ENCODE results near the gene MTHFSD. TPM values are rescaled to one million over a fixed set of nuclear protein-coding genes. Genes with fewer than 3 reads are reported as not detected.

The MTHFSD gene
- total RNA-seq, 2 experiments from 2014 or later, result 19.3 to 22.3 TPM

DNA sequence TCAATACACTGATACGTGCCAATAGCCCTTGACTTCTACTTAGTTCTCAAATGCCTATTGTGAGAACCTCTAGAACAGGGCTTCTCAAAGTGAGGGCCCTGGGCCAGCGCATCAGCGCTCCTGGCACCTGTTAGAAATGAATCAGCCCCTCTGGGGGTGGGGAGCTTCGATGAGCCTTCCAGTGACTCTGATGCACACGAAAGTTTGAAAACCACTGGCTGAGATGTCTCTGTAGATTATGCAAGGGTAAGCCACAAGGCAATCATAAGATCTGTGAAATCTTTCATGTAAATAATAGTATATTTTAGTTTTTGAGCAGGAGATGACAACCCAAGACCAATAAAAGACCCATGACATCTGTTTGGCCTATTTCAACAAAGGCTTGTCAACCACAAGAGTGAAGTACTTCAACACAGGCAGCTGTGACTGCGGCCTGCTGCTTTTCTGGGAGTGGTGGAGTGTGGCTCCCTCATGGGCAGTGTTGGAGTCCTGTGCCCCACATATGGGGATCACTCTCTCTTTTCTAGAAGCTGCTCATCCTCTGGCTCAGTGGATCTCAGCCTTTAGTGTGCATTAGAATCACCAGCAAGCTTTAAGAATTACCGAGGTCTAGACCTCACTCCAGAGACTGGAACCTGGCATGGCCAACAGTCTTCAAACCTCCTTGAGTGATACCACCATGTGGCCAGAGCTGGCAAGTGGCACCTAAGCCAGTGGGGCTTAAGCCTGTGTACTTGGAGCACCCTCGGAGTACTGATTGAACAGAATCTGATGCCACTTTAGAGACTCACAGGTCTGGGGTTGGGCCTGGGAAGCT is 5.8 kb downstream of the MTHFSD start:
- peaks cover 12% of the 10 kb centered on the region for H3K4me1 Mint-ChIP-seq (ENCODE audit: low read depth)
- peaks cover 29% of the 10 kb centered on the region for H3K36me3 Mint-ChIP-seq (ENCODE audit: low read depth)
- H3K4me3 Mint-ChIP-seq, result no peak overlapping the region
- intact Hi-C loops (cut with micrococcal nuclease), result no loop called here
- POLR2A ChIA-PET, result no interaction called here
- CTCF ChIA-PET, result interaction anchor here (0.6 kb wide), 1 partner anchor 15 kb away, joined by 3 read pairs; no protein-coding TSS in a partner anchor
- DNase-seq (peak; percentile 37), ATAC-seq (peak; percentile 77)
- H3K9me3 Mint-ChIP-seq, result no peaks in the 10 kb centered on the region
- TF ChIP-seq, protein P1, sequence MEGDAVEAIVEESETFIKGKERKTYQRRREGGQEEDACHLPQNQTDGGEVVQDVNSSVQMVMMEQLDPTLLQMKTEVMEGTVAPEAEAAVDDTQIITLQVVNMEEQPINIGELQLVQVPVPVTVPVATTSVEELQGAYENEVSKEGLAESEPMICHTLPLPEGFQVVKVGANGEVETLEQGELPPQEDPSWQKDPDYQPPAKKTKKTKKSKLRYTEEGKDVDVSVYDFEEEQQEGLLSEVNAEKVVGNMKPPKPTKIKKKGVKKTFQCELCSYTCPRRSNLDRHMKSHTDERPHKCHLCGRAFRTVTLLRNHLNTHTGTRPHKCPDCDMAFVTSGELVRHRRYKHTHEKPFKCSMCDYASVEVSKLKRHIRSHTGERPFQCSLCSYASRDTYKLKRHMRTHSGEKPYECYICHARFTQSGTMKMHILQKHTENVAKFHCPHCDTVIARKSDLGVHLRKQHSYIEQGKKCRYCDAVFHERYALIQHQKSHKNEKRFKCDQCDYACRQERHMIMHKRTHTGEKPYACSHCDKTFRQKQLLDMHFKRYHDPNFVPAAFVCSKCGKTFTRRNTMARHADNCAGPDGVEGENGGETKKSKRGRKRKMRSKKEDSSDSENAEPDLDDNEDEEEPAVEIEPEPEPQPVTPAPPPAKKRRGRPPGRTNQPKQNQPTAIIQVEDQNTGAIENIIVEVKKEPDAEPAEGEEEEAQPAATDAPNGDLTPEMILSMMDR (IDR thresholded peaks at IDR 0.05), result no peak
- H3K27ac Mint-ChIP-seq, result no peak overlapping the region
- H3K27me3 Mint-ChIP-seq, result no peaks in the 10 kb centered on the region

DNA sequence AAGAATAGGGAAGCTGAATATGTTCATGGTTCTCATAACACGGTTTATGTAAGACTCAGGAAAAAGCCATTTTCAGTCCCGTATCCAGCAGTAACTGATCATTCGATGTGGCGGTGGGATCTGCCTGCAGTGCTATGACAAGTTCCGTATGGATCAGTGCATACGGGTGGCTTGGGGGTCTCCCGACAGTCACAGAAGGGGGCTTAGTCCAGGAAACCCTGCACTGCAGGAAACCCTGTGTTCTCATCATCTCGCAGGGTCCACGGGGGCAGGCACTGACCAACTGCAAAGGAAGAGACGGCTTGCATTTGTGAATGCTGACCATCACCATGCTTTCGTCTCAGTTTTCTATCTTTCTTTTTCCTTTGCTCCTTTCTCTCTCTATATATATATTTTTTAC is 7.7 kb downstream of the MTHFSD start:
- peaks cover 21% of the 10 kb centered on the region for H3K36me3 Mint-ChIP-seq (ENCODE audit: low read depth)
- ATAC-seq (no peak), DNase-seq (no peak)
- no peaks in the 10 kb centered on the region for H3K27me3 Mint-ChIP-seq
- intact Hi-C loops (cut with micrococcal nuclease), result no loop called here
- ChIA-PET CTCF (no interaction called here), POLR2A (no interaction called here)
- H3K4me3 Mint-ChIP-seq, result no peak overlapping the region
- TF ChIP-seq, protein P1 (IDR thresholded peaks at IDR 0.05), result no peak
- no peaks in the 10 kb centered on the region for H3K4me1 Mint-ChIP-seq (ENCODE audit: low read depth)
- no peaks in the 10 kb centered on the region for H3K9me3 Mint-ChIP-seq
- no peak overlapping the region for H3K27ac Mint-ChIP-seq

DNA sequence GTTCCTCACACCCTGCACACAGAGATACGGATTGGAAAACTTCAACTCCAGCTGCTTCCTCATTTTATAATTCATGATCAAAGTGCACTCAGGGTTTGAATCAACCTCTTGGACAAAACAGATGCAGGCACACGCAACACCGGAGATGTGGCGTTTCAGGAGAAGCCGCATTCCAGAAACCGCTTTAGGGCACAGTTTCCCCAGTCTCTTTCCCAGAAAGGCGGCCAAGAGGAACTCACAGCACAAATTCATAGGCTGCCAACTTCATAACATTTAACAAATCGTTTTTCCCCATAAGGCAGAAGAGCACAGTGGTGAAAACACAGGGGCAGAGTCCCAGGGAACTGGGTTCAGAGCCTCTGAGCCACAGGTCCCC is 8.4 kb downstream of the MTHFSD start:
- Mint-ChIP-seq H3K4me3 (no peak overlapping the region), H3K27me3 (no peaks in the 10 kb centered on the region), H3K4me1 (ENCODE audit: low read depth) (no peaks in the 10 kb centered on the region), H3K36me3 (ENCODE audit: low read depth) (peaks cover 24% of the 10 kb centered on the region), H3K9me3 (no peaks in the 10 kb centered on the region), H3K27ac (no peak overlapping the region)
- TF ChIP-seq, protein P1 (IDR thresholded peaks at IDR 0.05), result no peak
- intact Hi-C loops (cut with micrococcal nuclease), result no loop called here
- CTCF ChIA-PET, result no interaction called here
- DNase-seq, result no peak
- POLR2A ChIA-PET, result no interaction called here
- ATAC-seq, result no peak

DNA sequence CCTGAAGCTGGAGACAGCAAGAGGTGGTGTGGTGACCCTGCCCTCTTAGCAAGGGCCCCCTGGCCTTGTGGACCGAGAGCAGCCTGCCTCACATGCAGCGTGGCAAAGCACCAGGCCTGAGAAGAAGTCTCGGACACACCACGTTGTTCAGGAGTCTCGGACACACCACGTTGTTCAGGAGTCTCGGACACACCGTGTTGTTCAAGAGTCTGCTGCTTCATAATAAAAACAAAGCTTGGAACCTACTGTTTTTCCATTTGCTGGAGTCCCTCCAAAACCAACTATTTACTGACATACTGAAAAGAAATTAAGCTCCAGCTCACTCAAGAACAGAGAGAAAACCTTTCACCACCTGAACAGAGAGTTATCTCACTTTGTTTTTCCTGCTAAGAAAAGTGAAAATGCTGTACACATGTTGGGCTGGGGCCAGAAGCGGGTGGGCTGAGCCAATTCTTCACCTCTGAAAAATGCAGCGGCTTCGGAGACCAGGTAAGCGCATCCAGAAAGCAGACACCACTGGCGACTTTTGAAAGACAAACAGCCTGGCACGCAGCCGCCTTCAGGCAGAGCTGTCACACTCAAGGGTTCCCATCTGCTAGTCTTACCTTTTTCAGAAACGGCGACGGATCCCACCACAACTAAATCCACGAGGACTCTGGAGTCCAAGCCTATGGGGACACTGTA is 8.9 kb downstream of the MTHFSD start:
- no peaks in the 10 kb centered on the region for H3K9me3 Mint-ChIP-seq
- H3K4me3 Mint-ChIP-seq, result no peak overlapping the region
- TF ChIP-seq, protein P1 (IDR thresholded peaks at IDR 0.05), result no peak
- no peaks in the 10 kb centered on the region for H3K27me3 Mint-ChIP-seq
- H3K27ac Mint-ChIP-seq, result no peak overlapping the region
- CTCF ChIA-PET, result no interaction called here
- no peak for ATAC-seq
- H3K4me1 Mint-ChIP-seq (ENCODE audit: low read depth), result no peaks in the 10 kb centered on the region
- POLR2A ChIA-PET, result no interaction called here
- no peak for DNase-seq
- peaks cover 24% of the 10 kb centered on the region for H3K36me3 Mint-ChIP-seq (ENCODE audit: low read depth)
- intact Hi-C loops (cut with micrococcal nuclease), result no loop called here

DNA sequence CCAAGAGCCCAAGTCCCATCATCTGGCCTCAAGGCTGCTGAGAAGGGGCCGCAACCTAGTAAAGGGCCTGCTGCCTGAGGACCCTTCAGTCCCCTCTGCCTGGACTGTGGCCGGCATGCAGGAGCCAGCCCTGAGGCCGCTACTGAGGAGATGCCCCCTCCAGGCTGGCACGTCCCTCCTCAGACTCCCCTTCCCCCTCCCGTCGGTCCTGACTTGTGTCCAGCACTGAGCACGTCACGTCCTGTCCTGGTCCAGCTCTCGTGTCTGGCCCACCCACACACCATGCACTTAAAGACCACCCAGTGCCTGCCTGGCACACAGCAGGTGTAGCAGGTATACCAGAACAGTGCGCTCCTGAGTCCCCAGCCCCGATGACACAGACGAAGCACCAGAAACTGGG is 9.6 kb downstream of the MTHFSD start:
- CTCF ChIA-PET, result no interaction called here

More for the DNA sequence above, 9.6 kb downstream of the MTHFSD start:
- intact Hi-C loops (cut with micrococcal nuclease), result no loop called here
- ATAC-seq, result no peak
- Mint-ChIP-seq H3K27me3 (no peaks in the 10 kb centered on the region), H3K4me1 (ENCODE audit: low read depth) (no peaks in the 10 kb centered on the region), H3K27ac (no peak overlapping the region), H3K4me3 (no peak overlapping the region), H3K9me3 (no peaks in the 10 kb centered on the region), H3K36me3 (ENCODE audit: low read depth) (peaks cover 29% of the 10 kb centered on the region)
- POLR2A ChIA-PET, result no interaction called here
- TF ChIP-seq, protein P1 (IDR thresholded peaks at IDR 0.05), result no peak
- DNase-seq, result no peak

All from activated CD8-positive, alpha-beta T cell treated with anti-CD3 and anti-CD28 coated beads for 36 hours (primary cell).